ENCODE data around the gene CDX1.

DNA sequence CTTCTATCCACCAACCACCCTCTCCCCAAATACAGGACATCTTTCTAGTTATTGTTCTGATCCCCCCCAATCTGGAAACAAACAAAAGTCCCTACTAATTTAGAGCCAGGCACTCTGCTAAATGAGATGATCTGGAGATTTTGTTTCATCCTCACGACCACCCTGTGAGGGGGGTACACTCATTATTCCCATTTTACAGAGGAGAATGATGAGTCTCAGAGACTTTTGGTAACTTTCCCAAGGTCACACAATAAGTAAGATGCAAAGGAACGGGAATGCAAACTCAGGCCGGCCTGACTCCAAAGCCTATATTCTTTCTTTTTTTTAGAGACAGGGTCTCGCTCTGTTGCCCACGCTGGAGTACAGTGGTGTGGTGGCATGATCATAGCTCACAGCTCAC is 20.3 kb upstream of the CDX1 start:
- TF ChIP-seq EZH2phosphoT487 (conservative IDR thresholded peaks at IDR 0.05; ENCODE audit: low read length), result no peak
- no peak for TF ChIP-seq CTCF (IDR thresholded peaks at IDR 0.05; ENCODE audit: insufficient read depth, low read length, poor library complexity, severe bottlenecking)

All from SU-DHL-6 (cell line).